Cerebellar cortex (tissue), 1 donor: ENCODE measurements around the gene PEX11B.

Source experiments
- DNase-seq: peaks from one replicate; pipeline ENCODE4 v3.0.0-alpha.2; 2015; ENCODE audit warnings: low spot score

The PEX11B gene

GRCh38 chr1:145918144-145918991 is at the start of gene PEX11B:
Gene PEX11B (minus strand): TSS chr1:145918717. CDS start chr1:145918688, 29 bp downstream.
- peak; percentile 91 for DNase-seq

- DNase-seq: no peak
These were observed 48.8 kb upstream of the PEX11B start for GRCh38 chr1:145967288-145967687.

GRCh38 chr1:145965119-145965744 is 46.7 kb upstream of the PEX11B start:
- no peak for DNase-seq

GRCh38 chr1:145964328-145965118 is 46.0 kb upstream of the PEX11B start, which contains the start of the genes ANKRD34A and POLR3GL:
Gene ANKRD34A (minus strand): TSS chr1:145964575. CDS start chr1:145961759, 2,816 bp downstream.
Gene POLR3GL (plus strand): TSS chr1:145964690. CDS start chr1:145974866, 10,176 bp downstream.
- peak; percentile 99 for DNase-seq

DNA sequence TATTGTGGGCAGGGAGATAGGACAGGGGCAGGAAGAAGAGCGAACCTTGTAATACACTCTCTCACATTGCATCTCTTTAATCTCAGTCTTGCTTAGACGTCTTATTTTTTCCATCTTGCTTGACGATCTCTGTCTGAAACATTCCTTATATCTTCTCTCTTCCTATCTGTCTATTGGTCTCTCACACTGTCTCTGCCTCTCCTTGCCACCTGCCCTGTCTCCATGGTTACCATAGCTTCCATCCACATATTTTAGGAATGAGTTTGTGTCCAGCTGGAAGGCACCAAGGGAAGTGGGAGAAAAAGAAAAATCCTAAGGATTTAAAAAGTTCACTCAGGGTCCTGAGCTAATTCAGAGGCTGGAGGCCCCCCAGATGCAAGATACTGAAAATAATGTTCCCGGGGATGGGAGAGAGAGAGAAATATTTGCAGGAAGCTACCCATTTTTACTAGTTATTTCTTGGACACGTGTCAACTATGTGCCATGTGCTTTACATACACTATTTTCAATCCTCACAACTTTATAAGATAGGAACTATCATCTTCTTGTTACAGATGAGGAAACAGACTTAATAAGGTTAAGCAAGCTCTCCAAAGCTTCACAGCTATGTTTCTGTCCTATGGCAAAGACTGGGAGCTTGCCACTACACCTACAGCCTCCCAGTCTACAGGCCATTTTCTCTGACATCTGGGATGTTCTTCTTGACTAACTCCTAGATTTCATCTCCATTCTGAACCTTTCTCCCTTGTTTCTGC is 44.9 kb upstream of the PEX11B start:
- peak; percentile 84 for DNase-seq

DNA sequence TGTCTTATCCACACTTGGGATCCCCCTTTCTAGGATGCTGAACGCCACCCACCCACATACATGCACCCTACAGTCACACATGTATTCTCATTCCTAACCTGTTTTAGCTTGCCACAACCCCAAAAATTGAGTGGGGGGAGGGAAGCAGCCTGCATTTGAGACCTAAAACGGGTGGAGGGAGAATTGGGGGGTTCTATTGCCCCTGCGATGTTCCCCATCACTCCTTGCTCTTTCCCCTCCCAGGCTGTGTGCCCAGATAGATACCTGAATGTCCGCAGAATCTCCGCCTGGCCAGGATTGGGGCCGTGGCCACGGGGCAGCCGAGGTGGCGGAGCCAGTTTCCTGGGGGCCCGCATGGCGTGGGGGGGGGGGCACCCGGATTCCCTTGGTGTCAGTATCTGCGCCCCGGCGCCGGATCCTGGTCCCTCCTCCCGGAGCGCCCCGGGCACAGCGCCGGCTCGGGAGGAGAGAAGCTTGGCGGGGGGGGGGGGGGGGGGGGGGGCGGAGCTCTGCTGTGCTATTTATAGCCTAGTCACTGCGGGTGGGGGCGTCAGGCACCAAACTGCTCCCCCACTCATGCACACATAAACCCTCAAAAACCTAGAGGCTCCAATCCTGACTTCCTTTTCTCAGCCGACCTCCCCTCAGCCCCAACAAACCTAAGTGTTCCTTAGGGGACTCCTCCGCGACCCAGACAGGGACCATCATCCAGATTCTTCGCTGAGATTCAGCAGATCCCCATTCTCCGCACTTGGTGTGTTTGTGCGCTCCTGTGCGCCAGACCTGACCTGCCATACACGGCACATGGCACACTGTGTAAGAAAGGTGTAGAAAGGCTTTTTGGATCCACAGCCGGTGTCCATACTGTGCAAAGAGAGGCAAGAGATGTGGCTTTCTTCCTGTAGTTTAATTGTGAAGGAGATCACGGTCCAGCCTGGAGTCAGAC is 43.9 kb upstream of the PEX11B start:
- peak; percentile 86 for DNase-seq

DNA sequence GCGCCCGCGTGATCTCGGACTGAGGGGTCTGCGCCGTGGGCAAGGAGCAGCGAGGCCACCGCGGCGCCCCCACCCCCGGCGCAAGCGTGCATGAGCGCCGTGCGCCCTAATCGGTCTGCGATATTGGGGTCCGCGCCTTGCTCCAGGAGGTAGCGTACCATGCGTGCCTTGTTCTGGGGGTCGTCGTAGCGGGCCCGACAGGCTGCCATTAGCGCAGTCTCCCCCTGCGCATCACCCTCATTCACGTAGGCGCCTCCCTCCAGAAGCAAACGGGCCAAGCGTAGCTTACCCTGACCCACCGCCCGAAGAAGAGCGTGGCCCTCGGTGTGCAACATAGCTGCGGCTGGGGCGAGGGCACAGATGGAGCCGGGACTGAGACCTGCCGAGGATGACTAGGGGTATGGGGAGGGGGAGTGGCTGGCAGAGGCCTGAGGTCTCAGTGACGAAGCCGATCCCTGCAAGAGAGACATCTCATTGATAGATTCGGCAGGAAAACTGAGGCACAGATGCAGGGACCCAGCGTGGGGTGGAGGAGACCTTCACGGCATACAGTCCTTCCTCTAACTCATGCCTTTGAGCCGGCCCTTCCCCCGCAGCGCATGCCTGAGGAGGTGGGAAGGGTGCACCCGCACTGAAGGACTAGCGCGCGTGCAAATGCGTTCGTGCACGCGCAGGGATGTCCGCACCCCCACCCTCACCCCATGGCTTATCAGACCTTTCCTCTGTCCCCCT is 43.1 kb upstream of the PEX11B start:
- DNase-seq: peak; percentile 76

- no peak for DNase-seq
These were observed 42.5 kb upstream of the PEX11B start for GRCh38 chr1:145961109-145961424.

- peak; percentile 76 for DNase-seq
These were observed 42.1 kb upstream of the PEX11B start for GRCh38 chr1:145960468-145961108.

GRCh38 chr1:145959957-145960467 is 41.5 kb upstream of the PEX11B start:
- peak; percentile 28 for DNase-seq

- no peak for DNase-seq
These were observed 40.8 kb upstream of the PEX11B start for GRCh38 chr1:145959333-145959732.

DNA sequence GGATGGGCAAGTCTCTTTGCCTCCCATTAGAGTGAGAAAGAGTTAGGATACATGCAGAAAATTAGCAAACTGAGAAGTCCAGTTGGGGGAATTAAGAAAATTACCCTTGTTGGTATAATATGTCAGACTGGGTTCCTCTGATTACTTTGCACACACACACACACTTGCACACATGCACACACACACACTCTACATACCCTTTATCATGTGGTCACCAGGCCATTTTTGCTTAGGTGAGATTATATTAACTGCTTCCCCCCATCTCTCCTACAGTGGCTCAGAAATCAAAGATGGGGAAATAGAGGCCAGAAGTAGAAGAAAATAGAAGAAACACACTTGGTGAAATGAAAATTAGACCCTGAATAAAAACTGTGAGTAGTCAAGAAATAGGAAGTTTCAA is 40.2 kb upstream of the PEX11B start:
- DNase-seq: no peak

- DNase-seq: peak; percentile 99
These were observed 39.2 kb upstream of the PEX11B start, which contains the start of gene LIX1L for GRCh38 chr1:145957443-145958319. Gene LIX1L (minus strand): TSS chr1:145958017. CDS start chr1:145957927, 90 bp downstream.

DNA sequence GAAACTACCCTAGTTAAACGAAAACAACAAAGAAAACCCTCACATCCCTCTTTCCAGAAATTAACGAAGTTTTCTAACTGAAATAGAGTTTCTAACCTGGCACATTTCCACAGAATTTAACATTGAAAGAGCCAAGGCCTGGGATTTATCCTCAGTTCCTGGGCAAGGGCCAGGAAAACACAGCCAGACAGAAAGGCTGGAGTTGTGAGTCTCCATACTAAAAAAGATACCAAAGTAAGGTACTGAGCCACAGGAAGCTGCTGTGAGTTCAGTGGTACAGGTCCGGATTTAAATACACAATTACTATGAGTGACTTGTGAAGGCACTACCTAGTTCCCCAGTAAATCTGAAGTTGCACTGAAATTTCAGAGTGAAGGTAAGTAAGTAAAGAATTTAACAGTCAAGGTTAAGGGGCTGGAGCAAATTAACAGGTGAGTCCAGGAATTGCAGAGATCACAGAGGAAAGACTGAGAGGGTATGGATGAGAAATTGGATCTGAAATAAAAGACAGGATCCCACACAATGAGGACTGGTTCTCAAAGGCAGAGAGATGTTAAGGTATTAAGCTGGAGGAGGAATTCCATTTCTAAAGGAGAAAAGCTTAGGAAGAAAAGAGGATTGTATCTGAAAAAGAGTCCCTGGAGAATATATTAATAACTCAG is 38.4 kb upstream of the PEX11B start:
- DNase-seq: peak; percentile 31

DNA sequence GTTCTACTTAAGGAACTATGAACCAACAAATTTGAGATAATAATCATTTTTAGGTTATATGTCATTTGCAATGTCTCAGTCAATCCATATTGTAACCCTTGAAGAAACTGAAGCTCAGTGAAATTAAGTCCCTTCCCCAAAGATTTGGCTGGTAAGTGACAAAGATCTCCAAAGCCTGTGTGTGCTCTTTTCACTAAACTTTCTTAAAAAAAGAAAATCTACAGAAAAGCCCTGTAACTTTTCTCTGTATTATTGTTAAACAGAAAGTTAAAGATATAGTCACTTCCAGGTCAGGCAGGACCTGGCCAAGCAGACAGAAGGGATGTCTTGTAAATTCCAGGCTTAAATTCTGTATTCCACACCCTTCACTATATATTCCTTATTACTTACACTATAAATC is 37.8 kb upstream of the PEX11B start:
- no peak for DNase-seq

DNA sequence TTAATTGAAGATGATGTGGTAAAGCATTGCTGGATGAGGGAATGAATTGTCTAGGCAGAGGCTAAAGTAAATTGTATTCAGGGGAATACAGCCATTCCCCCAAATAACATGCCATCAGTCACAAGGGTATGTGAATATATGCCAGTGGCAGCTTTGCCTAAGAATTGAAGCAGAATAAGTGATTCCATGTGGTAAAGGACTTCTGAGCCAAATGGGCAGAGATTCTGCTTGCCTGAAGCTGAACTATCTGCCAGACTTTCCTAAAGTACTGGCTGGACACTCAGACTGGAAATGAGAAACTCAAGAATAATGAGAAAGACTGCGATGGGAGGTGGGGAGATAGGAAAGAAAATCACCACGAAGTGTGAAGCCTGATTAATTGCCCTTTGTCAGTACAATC is 36.9 kb upstream of the PEX11B start:
- peak; percentile 30 for DNase-seq

- no peak for DNase-seq
These were observed 35.3 kb upstream of the PEX11B start for GRCh38 chr1:145953861-145954260.
